Measurements from ENCODE around the gene MPC1L.
"Not testable (repeated sequence)": the region's sequence is repeated elsewhere in the genome, so short reads cannot be mapped to it uniquely, and the experiment has no call there.

Gene MPC1L

GRCh38 chrX:40623139-40623536 lies at the start of gene MPC1L:
TSS of gene MPC1L (plus strand) at chrX:40623428. CDS start at chrX:40623566, 138 bp downstream.
- DNase-seq = no peak

GRCh38 chrX:40573763-40574162 lies 49.5 kb upstream of the MPC1L start:
- DNase-seq = no peak

- not testable (repeated sequence) for DNase-seq
Observed at GRCh38 chrX:40575411-40575810, 47.8 kb upstream of the MPC1L start.

GRCh38 chrX:40576291-40576690 lies 46.9 kb upstream of the MPC1L start:
- no peak for DNase-seq

GRCh38 chrX:40578039-40578695 lies 45.1 kb upstream of the MPC1L start:
- peak; percentile 8 for DNase-seq

- DNase-seq = no peak
Observed at GRCh38 chrX:40579141-40579540, 44.1 kb upstream of the MPC1L start.

- peak; percentile 55 for DNase-seq
Observed at GRCh38 chrX:40579900-40580536, 43.2 kb upstream of the MPC1L start.

GRCh38 chrX:40580537-40581335 lies 42.5 kb upstream of the MPC1L start, which contains the start of gene ATP6AP2:
TSS of gene ATP6AP2 (plus strand) at chrX:40580970. CDS start at chrX:40581066, 96 bp downstream.
- DNase-seq = peak; percentile 91

GRCh38 chrX:40581336-40581920 lies 41.8 kb upstream of the MPC1L start:
- no peak for DNase-seq

- DNase-seq = not testable (repeated sequence)
Observed at GRCh38 chrX:40582178-40582577, 41.0 kb upstream of the MPC1L start.

- DNase-seq = no peak
Observed at GRCh38 chrX:40582811-40583210, 40.4 kb upstream of the MPC1L start.

- not testable (repeated sequence) for DNase-seq
Observed at GRCh38 chrX:40587623-40588022, 35.6 kb upstream of the MPC1L start.

GRCh38 chrX:40589616-40590321 lies 33.5 kb upstream of the MPC1L start:
- DNase-seq = not testable (repeated sequence)

- no peak for DNase-seq
Observed at GRCh38 chrX:40603446-40603845, 19.8 kb upstream of the MPC1L start.

GRCh38 chrX:40607381-40607780 lies 15.8 kb upstream of the MPC1L start:
- DNase-seq = no peak

GRCh38 chrX:40612511-40612910 lies 10.7 kb upstream of the MPC1L start:
- no peak for DNase-seq

- no peak for DNase-seq
Observed at GRCh38 chrX:40615976-40616375, 7.3 kb upstream of the MPC1L start.

- no peak for DNase-seq
Observed at GRCh38 chrX:40617566-40617965, 5.7 kb upstream of the MPC1L start.

GRCh38 chrX:40622479-40623138 lies 619 bp upstream of the MPC1L start:
- DNase-seq = no peak

GRCh38 chrX:40623665-40624064 lies 437 bp downstream of the MPC1L start:
- DNase-seq = no peak

GRCh38 chrX:40625294-40625693 lies 2.1 kb downstream of the MPC1L start:
- no peak for DNase-seq

- DNase-seq = no peak
Observed at GRCh38 chrX:40628506-40628905, 5.3 kb downstream of the MPC1L start.

All from NCI-H510A treated with DMSO at 0.1 percent for 48 hours (cell line).